Activated CD4-positive, alpha-beta T cell treated with anti-CD3 and anti-CD28 coated beads, Interleukin-2, Interleukin-4, amounts not matched to agents 100 ng/mL and 50 ng/mL, durations not matched to agents 16 hours and 8 hours (primary cell): Measurements from ENCODE around the gene ARL5C.

Experiments
- DNase-seq: peaks from one replicate; pipeline ENCODE4 v3.0.0-alpha.2; 2020; ENCODE audit warnings: low spot score

ARL5C gene

GRCh38 chr17:39107973-39108372 is 58.0 kb downstream of the ARL5C start:
- DNase-seq, result no peak

- no peak for DNase-seq
These were observed 58.8 kb downstream of the ARL5C start for GRCh38 chr17:39107155-39107554.
